GM19372 (cell line): ENCODE data around the gene PARP6.

ENCODE experiments used
- ATAC-seq: cut with Tn5 transposase; IDR thresholded peaks from one replicate; pipeline ENCODE4 v1.9.1; 2021; ENCODE audit warnings: mild to moderate bottlenecking, low read depth, moderate library complexity; ENCODE audit not compliant: unreplicated experiment

Gene PARP6

DNA sequence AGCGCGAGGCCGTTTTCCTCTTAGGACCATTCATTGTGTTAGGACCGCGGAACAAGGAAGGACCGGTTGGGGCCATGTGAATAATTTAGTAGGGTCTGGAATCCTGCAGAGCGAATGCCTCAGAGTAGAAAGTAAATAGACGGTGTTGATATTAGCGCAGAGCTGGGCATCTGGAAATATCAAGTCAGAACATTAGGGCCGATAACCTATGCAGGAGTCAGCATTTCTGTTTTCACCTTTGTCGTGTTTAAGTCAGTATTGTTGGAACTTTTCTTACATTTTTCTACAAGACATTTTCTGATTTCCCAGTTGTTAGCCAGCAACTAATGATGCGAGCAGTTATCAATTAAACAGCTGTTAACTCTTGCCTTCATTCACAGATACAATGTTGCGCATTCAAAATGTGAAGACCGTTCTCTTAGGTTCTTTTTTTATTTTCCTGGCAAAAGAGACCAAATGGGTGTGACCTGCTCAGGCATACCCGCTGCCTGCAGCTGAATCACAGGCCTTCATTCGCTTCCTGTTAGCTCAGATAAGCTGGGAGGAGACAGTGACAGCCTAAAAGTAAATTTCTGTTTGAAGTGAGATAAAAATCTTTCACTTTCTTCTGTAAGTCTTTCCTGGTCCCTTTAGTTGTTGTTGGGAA lies 40.4 kb downstream of the PARP6 start:
- ATAC-seq, result no peak

- peak; percentile 41 for ATAC-seq
These were observed 41.1 kb downstream of the PARP6 start, which contains the start of gene PKM for GRCh38 chr15:72231066-72231832. Gene PKM (minus strand): TSS chr15:72231190. CDS start chr15:72219097, 12,093 bp downstream.

- peak; percentile 15 for ATAC-seq
These were observed 41.9 kb downstream of the PARP6 start for GRCh38 chr15:72230197-72231065.

GRCh38 chr15:72229947-72230196 lies 42.5 kb downstream of the PARP6 start:
- ATAC-seq, result no peak

DNA sequence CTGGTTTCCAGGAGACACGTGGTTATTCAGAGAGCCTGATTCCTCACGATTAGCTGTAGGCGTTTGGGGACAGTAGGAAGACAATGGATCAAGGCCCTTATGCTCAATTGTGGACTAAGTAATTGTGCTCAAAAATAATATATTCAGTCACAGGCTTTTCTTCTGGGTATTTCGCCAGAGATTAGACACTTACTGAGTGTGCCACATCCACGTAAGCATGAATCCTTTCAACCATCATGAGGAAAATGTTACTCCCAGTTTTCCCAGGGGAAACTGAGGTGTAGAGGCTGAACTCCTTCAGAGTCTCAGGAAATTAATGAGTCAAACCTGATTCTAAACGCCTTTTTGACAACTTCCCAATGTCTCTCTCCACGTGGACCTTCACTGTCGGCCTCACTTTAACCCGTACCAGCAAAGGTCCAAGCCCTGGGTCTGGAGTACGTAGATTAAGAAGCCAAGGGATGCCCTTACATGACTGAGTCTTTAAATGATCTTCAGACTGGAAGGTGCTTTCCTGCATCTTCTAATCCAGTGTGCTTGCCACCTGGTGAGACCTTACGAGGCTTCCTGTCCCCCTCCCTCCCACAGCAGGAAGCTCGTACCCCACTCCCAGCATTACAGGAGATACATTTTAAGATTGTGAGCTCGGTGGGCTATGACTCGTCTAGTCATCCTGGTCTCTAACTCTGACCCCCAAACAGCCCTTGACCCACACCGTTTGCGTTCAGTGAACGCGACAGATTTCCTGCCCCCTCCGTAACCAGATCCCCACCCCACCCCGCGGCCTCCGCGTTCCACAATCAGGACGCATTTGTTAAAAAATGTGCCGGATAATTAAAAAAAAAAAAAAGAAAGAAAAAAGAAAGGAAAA lies 43.0 kb downstream of the PARP6 start:
- ATAC-seq, result no peak

- ATAC-seq, result no peak
These were observed 44.6 kb downstream of the PARP6 start for GRCh38 chr15:72227720-72228119.

DNA sequence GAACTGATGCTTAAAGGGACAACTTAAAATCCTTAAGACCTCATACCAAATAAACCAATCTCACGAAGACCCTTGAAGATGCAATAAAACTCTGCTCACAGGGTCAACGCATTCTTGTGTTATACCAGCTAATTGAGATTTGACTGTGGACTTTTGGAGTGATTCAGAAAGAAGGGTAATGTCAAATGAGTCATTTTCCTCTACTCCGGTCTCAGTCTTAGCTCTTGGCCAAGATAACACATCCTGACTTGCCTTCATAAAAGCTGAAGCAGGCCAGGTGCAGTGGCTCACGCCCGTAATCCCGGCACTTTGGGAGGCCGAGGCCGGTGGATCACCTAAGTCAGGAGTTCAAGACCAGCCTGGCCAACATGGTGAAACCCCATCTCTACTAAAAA lies 45.2 kb downstream of the PARP6 start:
- no peak for ATAC-seq

- ATAC-seq, result no peak
These were observed 49.1 kb downstream of the PARP6 start for GRCh38 chr15:72223278-72223677.

DNA sequence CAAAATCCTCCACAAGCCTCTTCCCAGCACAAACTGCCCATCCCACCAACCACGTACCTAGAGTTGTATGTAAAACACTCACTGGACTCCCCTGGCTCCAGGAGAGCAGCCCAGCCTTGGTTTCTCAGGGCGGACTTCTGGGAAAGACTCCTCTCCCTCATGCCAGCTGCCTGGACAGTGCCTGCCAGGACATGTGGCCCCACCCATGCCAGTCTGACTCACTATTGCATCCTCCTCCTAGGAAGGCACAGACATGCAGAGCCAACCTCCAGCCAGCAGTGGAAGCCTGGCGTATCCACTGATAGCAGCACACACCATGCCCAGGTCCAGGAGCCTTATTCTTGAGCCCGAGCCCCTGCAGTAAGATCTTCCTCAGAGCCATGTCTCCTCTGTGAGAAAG lies 50.0 kb downstream of the PARP6 start:
- no peak for ATAC-seq

DNA sequence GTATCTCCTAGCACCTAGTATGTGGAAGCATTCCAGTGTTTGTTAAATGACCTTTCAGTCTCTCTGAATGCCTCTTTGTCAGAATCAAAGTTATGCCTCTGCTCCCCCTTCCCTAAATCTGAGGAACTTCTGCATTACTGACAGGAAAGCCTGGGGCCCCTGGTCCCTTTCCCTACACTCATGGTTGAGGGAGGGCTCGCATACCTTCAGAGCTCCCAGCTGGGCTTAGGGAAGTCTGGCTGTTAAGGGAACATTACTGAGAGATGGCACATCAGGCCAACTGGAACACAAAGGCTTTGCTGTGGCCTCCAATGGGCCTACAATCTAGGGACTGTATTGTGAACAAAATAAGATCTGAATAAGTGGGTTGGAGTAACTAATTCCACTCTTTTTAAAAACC lies 51.7 kb downstream of the PARP6 start:
- no peak for ATAC-seq

- no peak for ATAC-seq
These were observed 55.1 kb downstream of the PARP6 start for GRCh38 chr15:72217216-72217615.

DNA sequence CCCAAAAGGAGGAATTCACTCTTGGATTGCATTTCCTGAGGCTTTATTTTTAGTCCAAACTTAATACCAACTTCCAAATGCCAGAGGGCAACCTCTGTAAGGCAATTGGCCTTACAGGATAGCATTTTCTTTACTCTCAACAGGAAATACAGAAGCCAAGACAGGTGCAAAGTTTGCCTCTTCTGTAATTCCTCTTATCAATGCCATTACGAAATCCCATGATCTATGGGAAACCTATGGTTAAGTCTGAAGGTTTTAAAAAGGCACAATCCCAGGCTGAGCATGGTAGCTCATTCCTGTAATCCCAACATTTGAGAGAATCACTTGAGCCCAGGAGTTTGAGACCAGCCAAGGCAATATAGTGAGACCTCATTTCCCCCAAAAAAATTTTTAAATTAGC lies 56.3 kb downstream of the PARP6 start:
- ATAC-seq, result no peak

GRCh38 chr15:72207558-72208085 lies 64.7 kb downstream of the PARP6 start:
- ATAC-seq, result no peak

- ATAC-seq, result no peak
These were observed 65.7 kb downstream of the PARP6 start for GRCh38 chr15:72206677-72207000.

DNA sequence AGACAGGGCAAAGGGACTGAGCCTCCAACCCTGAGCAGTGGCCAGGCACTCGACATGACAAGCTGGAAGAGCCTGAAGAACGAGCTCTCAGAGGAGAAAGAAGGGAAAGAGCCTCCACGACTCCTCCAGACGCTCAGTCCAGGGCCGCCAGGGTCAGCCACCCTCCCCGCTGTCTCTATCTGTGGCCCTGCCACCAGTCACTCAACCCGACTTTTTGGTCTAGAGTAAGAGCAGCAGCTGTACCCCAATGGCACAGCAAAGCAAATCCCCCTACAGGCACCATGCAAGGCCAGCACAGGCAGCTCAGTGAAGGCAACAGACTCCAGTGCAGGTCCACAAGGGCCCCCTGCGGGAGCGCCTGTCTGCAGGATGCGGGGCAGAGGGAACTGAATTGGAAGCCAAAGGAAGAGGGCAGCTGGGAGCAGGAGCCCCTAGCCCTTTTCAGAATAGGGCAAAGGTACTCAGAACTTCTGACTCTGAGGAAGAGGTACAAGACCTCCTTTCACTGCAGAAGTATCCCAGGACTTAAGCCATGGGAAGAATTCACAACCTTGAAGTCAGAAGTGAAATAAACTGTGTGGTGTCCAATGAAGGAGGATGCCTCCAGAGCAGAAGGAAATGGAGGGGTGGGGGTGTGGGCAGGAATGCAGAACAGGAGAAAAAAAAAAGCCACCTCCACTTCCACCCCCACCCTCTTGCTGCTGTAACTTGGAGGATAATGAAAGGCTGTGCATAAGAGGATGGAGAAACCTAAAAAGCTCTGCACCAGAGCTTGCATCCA lies 66.3 kb downstream of the PARP6 start:
- no peak for ATAC-seq

GRCh38 chr15:72205273-72205672 lies 67.1 kb downstream of the PARP6 start:
- ATAC-seq, result no peak

GRCh38 chr15:72203507-72203837 lies 68.9 kb downstream of the PARP6 start:
- ATAC-seq, result no peak

DNA sequence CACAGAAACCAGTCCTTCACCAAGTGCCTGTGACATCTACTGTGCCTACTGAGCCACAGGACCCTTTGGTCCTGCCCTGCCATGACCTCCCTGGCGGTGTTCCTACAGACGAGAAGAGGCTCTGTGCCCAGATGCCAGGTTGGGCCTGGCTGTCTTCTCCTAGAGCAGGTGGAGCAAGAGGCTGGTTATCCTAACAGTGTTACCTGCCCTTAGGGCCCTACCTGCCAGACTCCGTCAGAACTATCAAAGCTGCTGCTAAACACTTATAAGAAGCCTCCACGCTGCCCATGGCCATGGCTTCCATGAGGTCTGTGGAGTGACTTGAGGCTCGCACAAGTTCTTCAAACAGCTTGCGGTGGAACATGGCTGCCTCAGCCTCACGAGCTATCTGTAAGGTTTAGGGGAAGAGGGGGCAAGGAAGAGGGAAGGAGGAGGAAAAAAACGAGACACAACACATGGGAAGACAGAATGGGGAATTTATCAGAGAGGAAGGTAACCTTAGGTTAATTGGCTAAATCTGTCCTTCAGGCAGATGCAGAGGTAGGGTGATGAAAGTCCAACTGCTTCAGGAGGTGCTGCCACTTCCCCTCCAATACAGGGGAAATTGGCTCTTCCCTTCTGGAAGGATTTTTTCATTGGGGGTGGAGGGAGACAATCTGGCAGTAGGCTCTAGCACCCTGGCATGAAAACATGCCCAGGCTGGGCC lies 69.4 kb downstream of the PARP6 start:
- no peak for ATAC-seq

- no peak for ATAC-seq
These were observed 70.1 kb downstream of the PARP6 start for GRCh38 chr15:72202302-72202701.
